ENCODE measurements around the gene MNAT1. TPM values are rescaled to one million over a fixed set of nuclear protein-coding genes. Genes with fewer than 3 reads are reported as not detected.

MNAT1 gene
- total RNA-seq: 10 to 100 TPM; 76.4 to 80.6 TPM
- 10 to 100 TPM; 27.3 to 29.3 TPM for polyA plus RNA-seq (ENCODE audit: insufficient read length in 2 of 2)
- long read RNA-seq, donor 1, transcript MNAT1-208 (4 exons, 1,097 nt): major isoform, 11 of 20 reads
- long read RNA-seq, donor 1, transcript MNAT1-201 (8 exons, 2,635 nt): minor isoform, 8 of 20 reads
- long read RNA-seq, donor 1, partial matches to known transcripts: 0 of 20 reads
- long read RNA-seq, donor 1, other reads (novel, unspliced or antisense): 0 of 20 reads
- long read RNA-seq, donor 2, partial matches to known transcripts: 0 of 7 reads
- long read RNA-seq, donor 2, other reads (novel, unspliced or antisense): 0 of 7 reads
- long read RNA-seq, donor 3, partial matches to known transcripts: 0 of 5 reads
- long read RNA-seq, donor 3, other reads (novel, unspliced or antisense): 0 of 5 reads
- long read RNA-seq, donor 4, transcript MNAT1-208 (4 exons, 1,097 nt): minor isoform, 10 of 39 reads
- long read RNA-seq, donor 4, transcript MNAT1-201 (8 exons, 2,635 nt): major isoform, 11 of 39 reads
- long read RNA-seq, donor 4, partial matches to known transcripts: 18 of 39 reads
- long read RNA-seq, donor 4, other reads (novel, unspliced or antisense): 0 of 39 reads

DNA sequence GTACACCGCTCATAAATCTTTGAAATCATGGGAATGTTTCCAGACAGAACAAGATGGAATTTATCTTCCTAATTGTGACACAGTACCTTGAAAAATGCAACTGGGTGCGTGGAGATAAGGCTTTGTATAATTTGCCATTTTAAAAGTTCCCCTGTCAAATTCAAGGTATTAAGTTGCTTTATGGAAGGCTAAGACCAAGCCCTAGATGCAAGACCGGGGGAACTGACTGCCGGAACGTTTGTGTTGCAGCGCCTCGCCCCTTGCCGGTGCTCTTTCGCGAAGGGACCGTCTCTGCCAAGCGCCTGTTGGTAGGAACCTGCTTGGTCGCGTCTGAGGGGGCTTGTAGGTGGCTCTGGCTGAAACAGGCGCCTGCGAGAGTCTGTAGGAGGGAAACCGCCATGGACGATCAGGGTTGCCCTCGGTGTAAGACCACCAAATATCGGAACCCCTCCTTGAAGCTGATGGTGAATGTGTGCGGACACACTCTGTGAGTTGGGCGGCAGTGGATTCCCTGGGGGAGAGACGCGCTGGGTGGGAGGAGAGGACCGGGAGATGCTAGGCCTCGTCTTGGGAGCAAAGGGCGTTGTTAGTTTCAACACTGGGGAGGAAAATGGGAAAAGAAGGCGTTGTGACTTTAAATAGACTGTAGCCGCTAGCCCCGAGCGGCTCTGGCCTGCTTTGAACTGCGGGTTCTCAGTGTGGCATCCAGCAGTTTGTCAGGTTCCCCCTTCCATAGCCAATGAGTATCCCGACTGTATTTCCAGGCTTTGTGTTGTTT lies at the start of gene MNAT1:
MNAT1 (plus strand) TSS at position 297 of the 778 bp plus-strand sequence; CDS start at position 399, 102 bp downstream.
- WGBS (ENCODE audit: insufficient coverage): 4% methylated on average over 30 of the region's 33 CpGs
- DNase-seq (ENCODE audit: low read depth in 4 of 6, low spot score in 6 of 6): peak; percentile 74 to 96 (median 80)
- peaks cover 5% of the 10 kb centered on the region for H3K27me3 ChIP-seq (ENCODE audit: control insufficient read depth, insufficient read depth, low read length)
- no peaks in the 10 kb centered on the region for H3K36me3 ChIP-seq (ENCODE audit: control insufficient read depth, insufficient read depth, low read length)
- no peaks in the 10 kb centered on the region for H3K9me3 ChIP-seq (ENCODE audit: control insufficient read depth, insufficient read depth, low read length)
- H3K27ac ChIP-seq (ENCODE audit: low read depth, low read length): peak within 1 kb of the TSS; percentile 79
- H3K4me3 ChIP-seq (ENCODE audit: low read depth, low read length): peak within 1 kb of the TSS; percentile 74
- no peaks in the 10 kb centered on the region for H3K4me1 ChIP-seq (ENCODE audit: control insufficient read depth, insufficient read depth, low read length)

DNA sequence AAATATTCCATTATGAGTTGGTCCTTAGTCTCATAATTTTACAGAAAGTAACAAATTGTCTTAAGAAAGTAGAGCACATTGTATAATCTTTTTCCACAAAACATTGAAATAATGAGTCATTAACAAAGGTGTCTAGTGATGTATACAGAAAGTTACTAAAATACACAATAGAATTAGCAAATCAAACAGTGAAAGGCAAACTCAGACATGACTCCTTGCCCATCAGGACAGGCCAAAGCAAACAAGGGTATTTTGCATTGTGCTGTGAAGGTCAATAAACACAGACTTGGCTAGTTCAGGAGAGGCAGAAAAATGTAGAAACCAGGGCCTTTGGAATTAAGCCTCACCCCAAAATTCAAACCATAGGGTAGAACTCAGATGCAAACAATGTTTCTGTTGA lies 47.7 kb upstream of the MNAT1 start:
- H3K27ac ChIP-seq (ENCODE audit: low read depth, low read length): no peak overlapping the region
- H3K4me3 ChIP-seq (ENCODE audit: low read depth, low read length): no peak overlapping the region
- H3K36me3 ChIP-seq (ENCODE audit: control insufficient read depth, insufficient read depth, low read length): no peaks in the 10 kb centered on the region
- peaks cover 1% of the 10 kb centered on the region for H3K9me3 ChIP-seq (ENCODE audit: control insufficient read depth, insufficient read depth, low read length)
- DNase-seq (ENCODE audit: low read depth in 4 of 6, low spot score in 6 of 6): no peak
- no peaks in the 10 kb centered on the region for H3K4me1 ChIP-seq (ENCODE audit: control insufficient read depth, insufficient read depth, low read length)
- no peaks in the 10 kb centered on the region for H3K27me3 ChIP-seq (ENCODE audit: control insufficient read depth, insufficient read depth, low read length)

DNA sequence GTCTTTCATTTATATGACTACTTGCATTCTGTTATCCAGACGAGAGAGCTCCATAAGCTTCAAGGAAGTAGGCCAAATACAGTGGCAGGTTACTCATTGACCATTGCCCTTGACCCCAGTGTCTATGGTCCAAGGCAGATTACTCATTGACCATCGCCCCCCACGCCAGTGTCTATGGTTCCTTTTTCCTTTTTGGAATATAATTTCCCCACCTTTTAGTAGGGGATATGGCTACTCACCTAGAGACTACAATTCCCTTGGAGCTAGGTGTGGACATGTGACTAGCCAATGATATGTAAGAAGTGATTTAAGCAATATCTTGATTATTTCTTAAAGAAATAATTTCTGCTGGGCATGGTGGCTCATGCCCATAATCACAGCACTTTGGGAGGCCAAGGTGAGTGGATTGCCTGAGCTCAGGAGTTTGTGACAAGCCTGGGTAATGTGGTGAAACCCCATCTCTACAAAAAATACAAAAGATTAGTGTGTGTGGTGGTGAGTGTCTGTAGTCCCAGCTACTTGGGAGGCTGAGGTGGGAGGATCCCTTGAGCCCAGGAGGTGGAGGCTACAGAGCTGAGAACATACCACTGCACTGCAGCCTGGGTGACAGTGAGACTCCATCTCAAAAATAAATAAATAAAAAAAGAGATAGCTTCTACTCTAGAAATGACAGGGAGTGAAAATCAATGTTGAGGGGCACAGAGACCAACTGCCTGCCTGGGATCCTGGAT lies 43.0 kb upstream of the MNAT1 start:
- no peak overlapping the region for H3K4me3 ChIP-seq (ENCODE audit: low read depth, low read length)
- H3K27ac ChIP-seq (ENCODE audit: low read depth, low read length): no peak overlapping the region
- no peaks in the 10 kb centered on the region for H3K27me3 ChIP-seq (ENCODE audit: control insufficient read depth, insufficient read depth, low read length)
- WGBS (ENCODE audit: insufficient coverage): 80% methylated on average over 1 of the region's 3 CpGs
- no peak for DNase-seq (ENCODE audit: low read depth in 4 of 6, low spot score in 6 of 6)
- no peaks in the 10 kb centered on the region for H3K9me3 ChIP-seq (ENCODE audit: control insufficient read depth, insufficient read depth, low read length)
- no peaks in the 10 kb centered on the region for H3K4me1 ChIP-seq (ENCODE audit: control insufficient read depth, insufficient read depth, low read length)
- H3K36me3 ChIP-seq (ENCODE audit: control insufficient read depth, insufficient read depth, low read length): no peaks in the 10 kb centered on the region

DNA sequence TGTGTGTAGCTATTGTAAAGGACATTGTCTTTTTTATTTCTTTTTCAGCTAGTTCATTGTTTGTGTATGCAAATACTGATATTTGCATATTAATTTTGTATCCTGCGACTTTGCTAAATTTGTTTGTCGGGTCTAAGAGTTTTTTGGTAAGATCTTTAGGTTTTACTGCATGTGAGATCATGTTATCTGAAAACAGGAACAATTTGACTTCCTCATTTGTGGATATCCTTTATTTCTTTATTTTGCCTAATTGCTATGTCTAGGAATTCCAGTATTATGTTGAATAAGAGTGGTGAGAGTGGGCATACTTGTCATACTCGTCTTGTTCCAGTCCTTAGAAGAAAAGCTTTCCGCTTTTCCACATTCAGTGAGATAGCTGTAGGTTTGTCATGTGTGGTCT lies 39.2 kb upstream of the MNAT1 start:
- WGBS (ENCODE audit: insufficient coverage): no CpG with 5 or more reads among the region's 4 CpGs
- Histone ChIP-seq H3K27ac (ENCODE audit: low read depth, low read length) (no peak overlapping the region), H3K27me3 (ENCODE audit: control insufficient read depth, insufficient read depth, low read length) (no peaks in the 10 kb centered on the region), H3K4me1 (ENCODE audit: control insufficient read depth, insufficient read depth, low read length) (no peaks in the 10 kb centered on the region), H3K36me3 (ENCODE audit: control insufficient read depth, insufficient read depth, low read length) (no peaks in the 10 kb centered on the region), H3K4me3 (ENCODE audit: low read depth, low read length) (no peak overlapping the region), H3K9me3 (ENCODE audit: control insufficient read depth, insufficient read depth, low read length) (no peaks in the 10 kb centered on the region)
- DNase-seq (ENCODE audit: low read depth in 4 of 6, low spot score in 6 of 6): no peak

DNA sequence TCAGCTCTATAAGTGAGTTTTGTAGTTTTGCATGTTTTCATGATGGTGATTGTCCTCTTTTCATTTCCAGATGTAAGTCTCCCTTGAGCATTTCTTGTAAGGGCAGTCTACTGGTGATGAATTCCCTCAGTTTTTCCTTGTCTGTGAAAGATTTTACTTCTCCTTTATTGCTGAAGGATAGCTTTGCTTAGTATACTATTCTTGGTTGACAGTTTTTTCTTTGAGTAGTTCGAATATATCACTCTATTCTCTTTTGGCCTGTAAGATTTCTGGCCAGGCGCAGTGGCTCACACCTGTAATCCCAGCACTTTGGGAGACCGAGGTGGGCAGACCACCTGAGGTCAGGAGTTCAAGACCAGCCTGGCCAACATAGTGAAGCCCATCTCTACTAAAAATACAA lies 34.0 kb upstream of the MNAT1 start:
- no peak for DNase-seq (ENCODE audit: low read depth in 4 of 6, low spot score in 6 of 6)
- H3K27ac ChIP-seq (ENCODE audit: low read depth, low read length): no peak overlapping the region
- whole genome bisulfite sequencing (ENCODE audit: insufficient coverage): no CpG with 5 or more reads among the region's 3 CpGs
- H3K9me3 ChIP-seq (ENCODE audit: control insufficient read depth, insufficient read depth, low read length): peaks cover 2% of the 10 kb centered on the region
- H3K36me3 ChIP-seq (ENCODE audit: control insufficient read depth, insufficient read depth, low read length): no peaks in the 10 kb centered on the region
- H3K4me3 ChIP-seq (ENCODE audit: low read depth, low read length): no peak overlapping the region
- no peaks in the 10 kb centered on the region for H3K27me3 ChIP-seq (ENCODE audit: control insufficient read depth, insufficient read depth, low read length)
- H3K4me1 ChIP-seq (ENCODE audit: control insufficient read depth, insufficient read depth, low read length): no peaks in the 10 kb centered on the region

DNA sequence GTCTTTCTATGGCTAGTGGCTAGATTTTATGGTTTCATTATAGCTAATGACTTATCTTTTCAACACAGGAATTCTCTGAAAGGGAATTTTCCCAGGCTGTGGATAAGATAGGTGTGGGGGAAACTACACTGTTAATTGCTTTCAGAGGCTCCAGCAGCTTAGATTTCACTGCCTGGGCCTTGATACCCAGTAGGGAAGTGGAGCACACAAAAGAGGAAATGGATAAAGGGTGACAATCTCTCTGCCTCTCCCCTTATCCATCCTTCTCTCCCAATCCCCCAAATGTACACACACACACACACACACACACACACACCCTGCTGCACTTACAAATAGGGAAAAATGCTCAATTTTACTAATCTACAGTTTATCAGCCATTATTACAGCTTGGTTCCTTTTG lies 29.5 kb upstream of the MNAT1 start:
- Histone ChIP-seq H3K4me3 (ENCODE audit: low read depth, low read length) (no peak overlapping the region), H3K36me3 (ENCODE audit: control insufficient read depth, insufficient read depth, low read length) (no peaks in the 10 kb centered on the region), H3K4me1 (ENCODE audit: control insufficient read depth, insufficient read depth, low read length) (no peaks in the 10 kb centered on the region), H3K27me3 (ENCODE audit: control insufficient read depth, insufficient read depth, low read length) (no peaks in the 10 kb centered on the region), H3K27ac (ENCODE audit: low read depth, low read length) (no peak overlapping the region), H3K9me3 (ENCODE audit: control insufficient read depth, insufficient read depth, low read length) (peaks cover 2% of the 10 kb centered on the region)
- no peak for DNase-seq (ENCODE audit: low read depth in 4 of 6, low spot score in 6 of 6)

DNA sequence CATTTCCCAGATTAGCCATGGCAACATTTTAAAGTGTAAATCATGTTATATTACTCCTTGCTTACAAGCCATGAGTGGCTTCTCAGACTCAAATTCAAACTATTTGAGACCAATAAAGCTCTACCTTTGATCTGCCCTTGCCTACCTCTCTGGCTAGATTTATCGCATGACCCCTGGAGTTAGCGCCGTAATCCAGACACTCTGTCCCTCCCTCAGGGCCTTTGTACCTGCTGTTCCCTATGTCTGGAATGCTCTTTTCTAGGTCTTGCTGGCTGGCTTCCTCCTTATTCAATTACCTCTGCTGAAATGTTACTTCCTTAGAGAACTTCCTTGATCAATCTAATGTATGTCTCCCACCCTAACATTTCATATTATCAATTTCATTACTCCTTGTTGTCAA lies 26.7 kb upstream of the MNAT1 start:
- no peaks in the 10 kb centered on the region for H3K4me1 ChIP-seq (ENCODE audit: control insufficient read depth, insufficient read depth, low read length)
- no peaks in the 10 kb centered on the region for H3K36me3 ChIP-seq (ENCODE audit: control insufficient read depth, insufficient read depth, low read length)

DNA sequence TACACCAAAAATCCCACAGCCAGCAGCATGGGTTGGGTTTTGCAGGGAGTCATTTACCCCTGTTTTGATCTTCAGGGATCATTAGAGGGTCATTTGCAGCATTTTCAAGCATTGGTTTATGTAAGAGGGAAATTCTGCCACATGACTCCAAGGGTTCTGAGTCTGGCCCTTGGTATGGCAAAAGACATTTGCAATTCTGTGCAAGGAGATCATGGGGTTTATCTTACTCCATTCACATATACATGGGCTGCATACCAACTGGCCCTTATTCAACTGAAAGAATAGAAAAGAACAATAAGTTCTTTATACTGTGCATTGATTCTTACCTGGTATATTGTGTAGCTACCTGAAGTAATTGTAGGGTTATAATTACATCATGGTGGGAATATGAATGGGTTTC lies 24.1 kb upstream of the MNAT1 start:
- no peak for DNase-seq (ENCODE audit: low read depth in 4 of 6, low spot score in 6 of 6)
- Histone ChIP-seq H3K9me3 (ENCODE audit: control insufficient read depth, insufficient read depth, low read length) (no peaks in the 10 kb centered on the region), H3K27me3 (ENCODE audit: control insufficient read depth, insufficient read depth, low read length) (no peaks in the 10 kb centered on the region), H3K4me1 (ENCODE audit: control insufficient read depth, insufficient read depth, low read length) (no peaks in the 10 kb centered on the region), H3K27ac (ENCODE audit: low read depth, low read length) (no peak overlapping the region), H3K36me3 (ENCODE audit: control insufficient read depth, insufficient read depth, low read length) (no peaks in the 10 kb centered on the region), H3K4me3 (ENCODE audit: low read depth, low read length) (no peak overlapping the region)

More for the DNA sequence above, 26.7 kb upstream of the MNAT1 start:
- DNase-seq (ENCODE audit: low read depth in 4 of 6, low spot score in 6 of 6): no peak
- WGBS (ENCODE audit: insufficient coverage): 92% methylated on average over 3 of the region's 3 CpGs
- no peaks in the 10 kb centered on the region for H3K27me3 ChIP-seq (ENCODE audit: control insufficient read depth, insufficient read depth, low read length)
- H3K9me3 ChIP-seq (ENCODE audit: control insufficient read depth, insufficient read depth, low read length): no peaks in the 10 kb centered on the region
- no peak overlapping the region for H3K4me3 ChIP-seq (ENCODE audit: low read depth, low read length)
- H3K27ac ChIP-seq (ENCODE audit: low read depth, low read length): no peak overlapping the region

DNA sequence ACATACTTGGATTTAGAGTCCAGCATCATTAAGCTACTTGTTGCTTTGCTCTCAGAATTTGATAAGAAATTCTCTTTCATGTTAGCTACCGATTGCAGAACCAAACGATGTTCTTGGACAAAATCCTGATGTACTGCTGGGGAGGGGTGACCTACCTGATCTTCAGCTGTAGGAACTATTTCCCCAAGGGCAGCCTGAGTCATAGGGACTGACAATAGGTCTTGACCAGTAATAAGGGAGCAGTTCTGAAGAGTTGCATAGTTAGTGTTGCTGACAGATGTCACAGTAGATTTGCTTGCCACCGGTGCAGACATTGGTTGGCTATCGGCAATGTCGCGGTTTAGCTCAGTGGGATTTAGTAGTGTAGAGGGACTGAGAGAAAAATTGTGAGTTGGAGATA lies 21.0 kb upstream of the MNAT1 start:
- WGBS (ENCODE audit: insufficient coverage): 94% methylated on average over 6 of the region's 6 CpGs
- H3K4me1 ChIP-seq (ENCODE audit: control insufficient read depth, insufficient read depth, low read length): no peaks in the 10 kb centered on the region

More for the DNA sequence above, 21.0 kb upstream of the MNAT1 start:
- DNase-seq (ENCODE audit: low read depth in 4 of 6, low spot score in 6 of 6): no peak
- Histone ChIP-seq H3K36me3 (ENCODE audit: control insufficient read depth, insufficient read depth, low read length) (no peaks in the 10 kb centered on the region), H3K9me3 (ENCODE audit: control insufficient read depth, insufficient read depth, low read length) (no peaks in the 10 kb centered on the region), H3K4me3 (ENCODE audit: low read depth, low read length) (no peak overlapping the region), H3K27me3 (ENCODE audit: control insufficient read depth, insufficient read depth, low read length) (no peaks in the 10 kb centered on the region), H3K27ac (ENCODE audit: low read depth, low read length) (no peak overlapping the region)

All from spinal cord (tissue), 10 donors.